HG02798 (cell line): Measurements from ENCODE around the gene MAB21L1.

Source experiments
- ATAC-seq: cut with Tn5 transposase; IDR thresholded peaks from one replicate; pipeline ENCODE4 v1.9.1; 2021; ENCODE audit warnings: mild to moderate bottlenecking; ENCODE audit not compliant: unreplicated experiment, poor library complexity

MAB21L1 gene

GRCh38 chr13:35480346-35480745 lies 3.9 kb upstream of the MAB21L1 start:
- ATAC-seq = no peak

GRCh38 chr13:35479706-35480105 lies 3.2 kb upstream of the MAB21L1 start:
- no peak for ATAC-seq

- ATAC-seq = no peak
Observed at GRCh38 chr13:35479038-35479492, 2.6 kb upstream of the MAB21L1 start.

DNA sequence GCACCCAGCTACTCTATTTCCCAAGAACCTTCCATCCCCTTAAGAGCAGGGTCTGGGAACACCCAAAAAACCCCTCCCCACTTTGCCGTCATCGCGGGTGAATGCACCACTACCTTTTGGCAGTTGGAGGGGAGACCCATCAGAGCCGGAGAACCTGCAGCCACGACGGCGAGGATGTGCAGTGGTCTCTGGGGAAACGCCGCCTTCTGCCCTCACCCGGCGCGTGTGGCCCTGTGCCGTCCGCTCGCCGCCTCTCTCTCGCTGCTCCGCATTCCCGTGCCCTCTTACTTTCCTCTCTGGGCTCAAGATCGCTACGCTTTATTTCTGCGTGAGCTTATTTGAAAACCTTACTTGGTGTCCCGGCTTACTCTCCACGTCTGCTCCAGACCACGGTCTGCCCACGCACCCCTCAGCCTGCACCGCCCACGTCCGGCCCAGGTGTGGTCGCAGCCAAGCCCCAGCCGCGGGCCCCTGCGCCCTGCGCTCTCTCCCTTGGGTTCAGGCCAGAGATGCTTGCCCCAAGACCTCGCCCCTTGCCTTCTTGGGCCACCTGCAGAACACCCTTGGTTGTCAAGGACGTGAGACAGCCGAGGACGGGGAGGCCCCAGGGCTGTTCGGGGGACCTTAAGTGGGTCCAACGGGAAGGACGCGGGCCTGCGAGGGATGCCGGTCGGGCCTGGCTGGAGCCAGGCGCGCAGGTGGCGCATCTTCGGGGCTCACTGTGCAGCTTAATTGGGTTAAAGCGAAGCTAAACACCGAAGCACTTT lies 2.0 kb upstream of the MAB21L1 start:
- no peak for ATAC-seq

- no peak for ATAC-seq
Observed at GRCh38 chr13:35477386-35477946, 977 bp upstream of the MAB21L1 start.

DNA sequence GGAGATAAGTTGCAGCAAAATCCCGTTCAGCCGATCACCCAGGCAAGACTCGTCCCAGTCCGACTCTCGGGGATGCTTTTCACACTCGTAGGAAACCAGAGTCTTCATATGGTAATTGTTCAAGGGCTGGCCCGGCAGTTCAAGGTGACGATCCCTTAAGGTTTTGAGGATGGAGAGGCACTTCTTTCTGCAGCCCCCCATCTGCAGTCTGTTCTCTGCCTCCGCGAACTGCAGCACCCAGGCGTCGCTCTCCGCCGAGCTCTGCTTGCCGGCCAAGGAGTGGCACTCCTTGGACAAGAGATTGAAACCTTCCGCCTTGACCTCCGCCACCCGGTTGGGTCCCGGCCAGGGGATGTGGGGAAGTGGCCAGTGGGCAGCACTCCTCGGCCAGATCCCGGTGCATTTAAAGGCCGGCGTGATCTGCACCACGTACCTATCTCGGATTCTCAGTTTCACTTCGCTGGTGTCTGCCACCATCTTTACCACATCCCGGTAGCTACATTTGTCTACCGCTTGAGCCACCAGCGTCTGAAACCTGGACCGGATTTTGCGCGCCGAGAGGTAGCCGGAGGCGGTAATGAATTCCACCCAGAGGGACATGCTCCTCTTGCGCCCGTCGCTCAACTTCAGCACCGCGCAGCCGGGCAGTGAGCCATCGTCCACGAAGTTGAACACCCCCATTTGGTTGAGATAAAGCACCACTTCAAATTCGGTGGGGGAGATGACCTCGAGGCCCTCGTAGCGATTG lies 1.1 kb downstream of the MAB21L1 start:
- ATAC-seq = peak; percentile 48

- ATAC-seq = no peak
Observed at GRCh38 chr13:35474496-35475211, 1.8 kb downstream of the MAB21L1 start.

- no peak for ATAC-seq
Observed at GRCh38 chr13:35473802-35474201, 2.7 kb downstream of the MAB21L1 start.

- no peak for ATAC-seq
Observed at GRCh38 chr13:35473206-35473775, 3.2 kb downstream of the MAB21L1 start.

DNA sequence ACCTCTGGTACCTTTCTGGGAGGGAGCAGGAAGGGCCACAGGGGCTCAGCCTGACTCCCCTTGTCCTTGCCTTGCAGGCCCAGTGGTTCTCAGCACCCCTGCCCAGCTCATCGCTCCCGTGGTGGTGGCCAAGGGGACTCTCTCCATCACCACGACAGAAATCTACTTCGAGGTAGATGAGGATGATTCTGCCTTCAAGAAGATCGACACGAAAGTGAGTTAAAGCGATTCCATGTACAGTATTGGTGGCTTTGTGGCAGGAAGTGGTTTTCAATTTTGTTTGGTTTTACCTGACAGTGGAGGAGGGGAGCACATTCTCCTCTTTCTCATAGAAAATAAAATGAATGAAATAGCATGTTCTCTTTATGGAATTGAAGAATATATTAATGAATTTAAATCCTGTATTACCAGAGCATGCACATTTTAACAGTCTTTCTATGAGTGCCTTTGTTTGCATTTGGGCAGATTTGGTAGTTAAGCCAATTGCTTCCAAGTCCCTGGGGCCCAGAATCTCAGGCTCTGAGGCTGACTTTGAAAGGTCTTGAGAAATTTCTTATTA lies 4.1 kb downstream of the MAB21L1 start:
- no peak for ATAC-seq

DNA sequence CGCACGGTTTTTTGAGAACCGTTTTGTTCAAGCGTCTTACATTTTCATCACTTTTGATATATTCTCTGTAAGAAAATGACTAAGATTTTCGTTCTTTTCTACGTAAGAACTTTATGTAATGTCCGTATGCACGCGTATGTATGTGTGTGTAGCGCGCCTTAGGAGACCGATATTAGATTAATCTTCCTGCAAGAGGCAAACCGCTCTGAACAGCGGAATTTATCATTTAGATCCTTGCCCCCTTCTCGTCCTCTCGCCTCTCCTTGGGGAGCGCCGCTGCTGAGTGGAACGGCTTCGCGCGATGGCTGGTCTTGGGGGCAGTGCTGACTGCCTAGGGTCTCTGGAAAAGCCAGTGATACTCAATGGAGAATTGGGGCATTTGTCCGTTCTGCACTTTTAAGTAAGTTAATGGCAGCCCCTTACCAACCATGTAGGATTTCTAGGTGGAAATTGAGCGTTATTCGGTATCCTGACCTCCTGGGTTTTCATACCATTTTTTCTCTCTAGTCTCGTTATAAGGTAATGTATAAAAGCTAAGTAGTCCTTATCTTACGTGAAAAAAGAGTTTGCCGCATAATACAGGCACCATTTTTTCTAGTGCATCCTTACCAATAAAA lies 4.7 kb downstream of the MAB21L1 start:
- no peak for ATAC-seq

- no peak for ATAC-seq
Observed at GRCh38 chr13:35470671-35471661, 5.5 kb downstream of the MAB21L1 start.

DNA sequence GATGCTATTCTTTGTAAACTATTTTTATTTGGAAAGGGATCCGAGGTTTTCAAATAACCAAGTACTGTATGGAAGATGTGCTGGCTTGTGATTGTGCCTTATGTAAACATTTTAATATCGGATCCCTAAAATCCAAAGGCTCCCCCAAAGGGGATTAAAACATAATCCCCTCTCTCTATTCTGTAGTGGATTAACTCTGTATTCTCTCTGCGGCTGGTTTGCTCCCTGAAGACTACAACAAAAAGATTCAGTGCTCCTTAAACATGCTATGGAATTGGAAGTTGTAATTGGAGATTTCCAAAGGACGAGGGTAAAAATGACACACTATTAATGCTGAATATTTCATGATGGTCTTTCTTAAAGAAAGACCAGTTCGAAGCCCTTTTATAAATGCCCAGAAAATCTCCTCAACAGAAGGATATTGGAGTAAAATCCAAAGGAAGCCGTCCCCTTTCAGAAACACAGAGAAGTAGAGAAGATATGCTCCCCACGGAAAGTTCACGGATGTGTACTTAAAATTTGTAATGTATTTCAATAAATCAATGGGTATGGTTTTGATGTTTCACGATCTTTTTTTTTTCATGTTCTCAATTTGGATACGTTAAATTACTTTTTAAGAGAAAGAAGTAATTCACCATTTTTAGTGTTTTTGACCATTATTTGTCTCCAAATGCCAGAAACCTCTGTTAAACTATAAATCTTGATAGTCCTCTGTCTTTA lies 6.5 kb downstream of the MAB21L1 start:
- no peak for ATAC-seq

DNA sequence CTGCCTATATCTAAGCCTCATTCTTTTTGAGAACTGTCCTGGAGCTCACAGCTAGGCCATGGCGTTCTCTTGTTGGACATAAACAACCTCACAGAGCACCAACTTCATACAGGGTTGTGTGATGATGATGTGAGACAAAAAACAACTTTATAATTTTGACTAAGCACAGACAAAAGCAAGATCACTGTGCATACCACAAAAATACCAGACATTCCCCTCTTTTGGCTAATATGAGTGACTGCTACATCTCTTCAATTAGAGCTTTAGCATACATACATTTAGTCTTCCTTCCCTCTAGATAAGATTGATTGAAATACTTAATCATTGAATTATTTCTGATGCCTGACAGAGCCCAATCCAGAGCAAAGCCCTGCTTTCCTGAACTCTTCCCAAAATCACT lies 8.3 kb downstream of the MAB21L1 start:
- no peak for ATAC-seq

GRCh38 chr13:35465371-35465770 lies 11.1 kb downstream of the MAB21L1 start:
- no peak for ATAC-seq

GRCh38 chr13:35460061-35460460 lies 16.4 kb downstream of the MAB21L1 start:
- ATAC-seq = no peak

- ATAC-seq = no peak
Observed at GRCh38 chr13:35457258-35457657, 19.2 kb downstream of the MAB21L1 start.

DNA sequence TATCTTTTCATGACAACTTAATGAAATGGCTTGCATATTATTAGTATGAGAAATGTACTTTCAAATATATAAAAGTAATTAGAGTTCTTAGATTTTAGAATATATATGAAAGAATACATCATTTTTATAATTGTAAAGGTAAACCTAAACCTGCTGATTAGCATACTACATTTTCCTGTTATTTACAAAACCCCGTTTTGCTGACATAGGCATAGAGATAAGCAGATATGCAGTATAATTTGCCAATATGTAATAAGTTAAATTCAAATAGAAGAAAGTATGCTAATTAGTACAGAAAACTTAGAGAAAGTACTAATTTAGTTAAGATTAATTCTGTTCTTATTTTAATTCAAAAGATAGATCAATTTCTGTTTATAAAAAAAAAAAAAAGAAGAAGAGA lies 21.5 kb downstream of the MAB21L1 start:
- no peak for ATAC-seq
